Adrenal gland (tissue), 5 donors: ENCODE data around the gene FAIM2.

Source experiments
- CTCF ChIP-seq, 6 experiments: fragments of 450-650 bp in 4 of 6; fragments of 200-600 bp in 2 of 6; sonication (generic) in 1 of 6; IDR thresholded peaks; 1 replicate in 5 of 6; 2 replicates in 1 of 6; pipeline versions ENCODE4 v1.5.1 to v1.8.0; 2016 to 2021; ENCODE audit warnings: antibody characterized with exemption in 6 of 6, mild to moderate bottlenecking in 2 of 6, moderate library complexity in 1 of 6
- POLR2A ChIP-seq, 2 donors: fragments of 450-650 bp; IDR thresholded peaks; one replicate each; pipeline ENCODE4 v1.6.1; 2017; ENCODE audit warnings: antibody characterized with exemption in 2 of 2, mild to moderate bottlenecking in 2 of 2, moderate library complexity in 1 of 2
- donor health status: DM: no; HTN: no; CAD: no.

GRCh38 chr12:49910331-49911212 lies 6.9 kb upstream of the FAIM2 start:
- TF ChIP-seq CTCF (IDR thresholded peaks at IDR 0.05) = no peak
- no peak for TF ChIP-seq POLR2A (IDR thresholded peaks at IDR 0.05)
